Measurements from ENCODE around the gene MS4A12. TPM values are rescaled to one million over a fixed set of nuclear protein-coding genes. Genes with fewer than 3 reads are reported as not detected.

Gene MS4A12
- total and polyA plus RNA-seq, 2 of the 8 experiments (the other 6 are each of a cell fraction or from before 2014, with no cell fraction given) = 0.14 to 0.39 TPM

- TF ChIP-seq GTF2F1 (IDR thresholded peaks at IDR 0.05; ENCODE audit: borderline replicate concordance, low read depth, low read length) (no peak), CTBP2 (IDR thresholded peaks at IDR 0.05; ENCODE audit: borderline replicate concordance, insufficient read depth, insufficient read length, low read length) (no peak), SIX5 (IDR thresholded peaks at IDR 0.05; ENCODE audit: low read depth, low read length) (no peak), MAX (IDR thresholded peaks at IDR 0.05) (no peak), CHD1 (IDR thresholded peaks at IDR 0.05; ENCODE audit: low read depth, low read length) (no peak), POU5F1 (IDR thresholded peaks at IDR 0.05; ENCODE audit: low read depth, low read length) (no peak), KDM1A (IDR thresholded peaks at IDR 0.05; ENCODE audit: borderline replicate concordance, low read length) (no peak), RXRA (IDR thresholded peaks at IDR 0.05; ENCODE audit: insufficient read depth, low read depth, low read length) (no peak)
These were observed 37.0 kb upstream of the MS4A12 start, which contains the start of gene MS4A1 (continued) for GRCh38 chr11:60455531-60456042.
